ENCODE data around the gene DAD1. TPM values are rescaled to one million over a fixed set of nuclear protein-coding genes. Genes with fewer than 3 reads are reported as not detected.

Gene DAD1
- total and polyA plus RNA-seq, 2 of the 8 experiments (the other 6 are each of a cell fraction or from before 2014, with no cell fraction given), result 131 to 440 TPM

GRCh38 chr14:22537436-22538310 lies 51.4 kb downstream of the DAD1 start (continued):
- TF ChIP-seq CHD7 (IDR thresholded peaks at IDR 0.05; ENCODE audit: insufficient replicate concordance, low read length), result no peak
- no peak for TF ChIP-seq BCL11A (IDR thresholded peaks at IDR 0.05; ENCODE audit: low read depth in 2 of 2, low read length in 2 of 2)
